Activated CD4-positive, alpha-beta T cell treated with anti-CD3 and anti-CD28 coated beads for 36 hours (primary cell): ENCODE measurements around the gene HIBCH. TPM values are rescaled to one million over a fixed set of nuclear protein-coding genes. Genes with fewer than 3 reads are reported as not detected.
"Not testable (repeated sequence)": the region's sequence is repeated elsewhere in the genome, so short reads cannot be mapped to it uniquely, and the experiment has no call there.

Experiments used
- ATAC-seq: fragments of 200-7000 bp; cut with Tn5 transposase; one replicate; pipeline ENCODE4 v1.10.0; 2021; ENCODE audit warnings: mild to moderate bottlenecking, moderate library complexity
- CTCF ChIA-PET: fragments of 350-600 bp; sonication (Branson Sonifier 250); formaldehyde crosslinking; loops from one replicate; lab custom pipeline; 2021; ENCODE audit warnings: antibody characterized with exemption; lab: Charles Lee
- POLR2A ChIA-PET: fragments of 350-600 bp; sonication (Branson Sonifier 250); formaldehyde crosslinking; loops from one replicate; lab custom pipeline; 2021; ENCODE audit warnings: antibody characterized with exemption, inconsistent platforms; lab: Charles Lee
- DNase-seq: peaks from one replicate; pipeline ENCODE4 v3.0.0-alpha.2; 2020
- H3K27ac Mint-ChIP-seq: one replicate; pipeline ENCODE4 v1.8.0; 2021; ENCODE audit warnings: mixed read lengths
- H3K27me3 Mint-ChIP-seq: one replicate; pipeline ENCODE4 v1.8.0; 2021; ENCODE audit warnings: mixed read lengths
- H3K36me3 Mint-ChIP-seq: one replicate; pipeline ENCODE4 v1.8.0; 2021; ENCODE audit warnings: low read depth, mixed read lengths
- H3K4me1 Mint-ChIP-seq: one replicate; pipeline ENCODE4 v1.8.0; 2021; ENCODE audit warnings: mixed read lengths
- H3K4me3 Mint-ChIP-seq: one replicate; pipeline ENCODE4 v1.8.0; 2021; ENCODE audit warnings: mild to moderate bottlenecking, moderate library complexity, mixed read lengths
- H3K9me3 Mint-ChIP-seq: one replicate; pipeline ENCODE4 v1.8.0; 2021; ENCODE audit warnings: low read depth, mixed read lengths
- intact Hi-C, 2 experiments: fragments of 100-400 bp; cut with DNase I in 1 of 2; cut with micrococcal nuclease in 1 of 2; formaldehyde crosslinking; loops; one replicate each; pipeline versions ENCODE4 v1.14.2 to v1.15.1; 2022 to 2024; cut with DNase I, micrococcal nuclease
- total RNA-seq, 2 experiments: library from RNA; stranded (reverse); gene quantifications; one replicate each; pipeline ENCODE4 v1.2.3, GENCODE V29; 2021

HIBCH gene
- total RNA-seq, 2 experiments from 2014 or later: 23.1 to 23.7 TPM

- ChIA-PET CTCF (no interaction called here), POLR2A (no interaction called here)
- Mint-ChIP-seq H3K36me3 (peaks cover 4% of the 10 kb centered on the region), H3K27ac (no peak overlapping the region), H3K4me1 (no peaks in the 10 kb centered on the region), H3K4me3 (no peak overlapping the region), H3K9me3 (peaks cover 3% of the 10 kb centered on the region), H3K27me3 (no peaks in the 10 kb centered on the region)
- DNase-seq (no peak), ATAC-seq (no peak)
- intact Hi-C loops: no loop called here
Observed at GRCh38 chr2:190169221-190170072, 150.2 kb downstream of the HIBCH start.

GRCh38 chr2:190167702-190168101, 151.9 kb downstream of the HIBCH start:
- peaks cover 3% of the 10 kb centered on the region for H3K9me3 Mint-ChIP-seq
- H3K27ac Mint-ChIP-seq: no peak overlapping the region
- CTCF ChIA-PET: interaction anchor here (0.6 kb wide), 1 partner anchor 137 kb away, joined by 3 read pairs; no protein-coding TSS in a partner anchor
- intact Hi-C loops: no loop called here
- no peak overlapping the region for H3K4me3 Mint-ChIP-seq
- no peak for DNase-seq
- POLR2A ChIA-PET: no interaction called here
- H3K27me3 Mint-ChIP-seq: no peaks in the 10 kb centered on the region
- no peaks in the 10 kb centered on the region for H3K4me1 Mint-ChIP-seq
- ATAC-seq: no peak
- no peaks in the 10 kb centered on the region for H3K36me3 Mint-ChIP-seq

- DNase-seq (no peak), ATAC-seq (no peak)
- CTCF ChIA-PET: no interaction called here
- Mint-ChIP-seq H3K9me3 (peaks cover 3% of the 10 kb centered on the region), H3K27me3 (no peaks in the 10 kb centered on the region), H3K4me3 (no peak overlapping the region), H3K4me1 (no peaks in the 10 kb centered on the region), H3K27ac (no peak overlapping the region), H3K36me3 (no peaks in the 10 kb centered on the region)
- intact Hi-C loops: no loop called here
- POLR2A ChIA-PET: no interaction called here
Observed at GRCh38 chr2:190165491-190165890, 154.1 kb downstream of the HIBCH start.

GRCh38 chr2:190162851-190163250, 156.8 kb downstream of the HIBCH start:
- intact Hi-C loops: no loop called here
- no peaks in the 10 kb centered on the region for H3K36me3 Mint-ChIP-seq
- H3K4me1 Mint-ChIP-seq: no peaks in the 10 kb centered on the region
- no peak overlapping the region for H3K27ac Mint-ChIP-seq
- no peaks in the 10 kb centered on the region for H3K27me3 Mint-ChIP-seq
- ATAC-seq (no peak), DNase-seq (no peak)
- ChIA-PET POLR2A (no interaction called here), CTCF (interaction anchor here (1.4 kb wide), 1 partner anchor 36 kb away, joined by 3 read pairs; no protein-coding TSS in a partner anchor)
- H3K4me3 Mint-ChIP-seq: no peak overlapping the region
- H3K9me3 Mint-ChIP-seq: no peaks in the 10 kb centered on the region

GRCh38 chr2:190159453-190159852, 160.2 kb downstream of the HIBCH start:
- no peak for ATAC-seq
- no peak overlapping the region for H3K27ac Mint-ChIP-seq
- H3K9me3 Mint-ChIP-seq: no peaks in the 10 kb centered on the region
- H3K4me1 Mint-ChIP-seq: no peaks in the 10 kb centered on the region
- no peak overlapping the region for H3K4me3 Mint-ChIP-seq
- ChIA-PET POLR2A (no interaction called here), CTCF (interaction anchor here (0.9 to 2.1 kb wide), 3 partner anchors 13 to 35 kb away, joined by 3 to 4 read pairs (median 3); no protein-coding TSS in a partner anchor)
- intact Hi-C loops: no loop called here
- no peaks in the 10 kb centered on the region for H3K36me3 Mint-ChIP-seq
- H3K27me3 Mint-ChIP-seq: no peaks in the 10 kb centered on the region
- DNase-seq: no peak

- Mint-ChIP-seq H3K27ac (no peak overlapping the region), H3K4me1 (no peaks in the 10 kb centered on the region), H3K27me3 (no peaks in the 10 kb centered on the region), H3K36me3 (no peaks in the 10 kb centered on the region), H3K9me3 (no peaks in the 10 kb centered on the region), H3K4me3 (no peak overlapping the region)
- intact Hi-C loops: no loop called here
- DNase-seq (no peak), ATAC-seq (no peak)
- CTCF ChIA-PET: interaction anchor here (0.9 to 2.1 kb wide), 3 partner anchors 13 to 35 kb away, joined by 3 to 4 read pairs (median 3); no protein-coding TSS in a partner anchor
- POLR2A ChIA-PET: no interaction called here
Observed at GRCh38 chr2:190158798-190159434, 160.7 kb downstream of the HIBCH start.

- POLR2A ChIA-PET, H3K27me3 Mint-ChIP-seq, H3K27ac Mint-ChIP-seq, ATAC-seq, H3K9me3 Mint-ChIP-seq, H3K4me3 Mint-ChIP-seq, H3K4me1 Mint-ChIP-seq, CTCF ChIA-PET, intact Hi-C loops, DNase-seq, H3K36me3 Mint-ChIP-seq: not testable (repeated sequence)
Observed at GRCh38 chr2:190157613-190158528, 161.8 kb downstream of the HIBCH start.

- Mint-ChIP-seq H3K27me3 (no peaks in the 10 kb centered on the region), H3K9me3 (no peaks in the 10 kb centered on the region), H3K4me3 (no peak overlapping the region), H3K4me1 (no peaks in the 10 kb centered on the region), H3K36me3 (no peaks in the 10 kb centered on the region), H3K27ac (no peak overlapping the region)
- DNase-seq: no peak
- ChIA-PET CTCF (no interaction called here), POLR2A (no interaction called here)
- intact Hi-C loops: no loop called here
- ATAC-seq: no peak
Observed at GRCh38 chr2:190156530-190157212, 163.0 kb downstream of the HIBCH start.

Other genes starting within 250 kb of the HIBCH start
- gene INPP1, start 23.8 kb upstream of the HIBCH start, total RNA-seq: 1 to 10 TPM; 6.7 to 7.8 TPM
- 10 to 100 TPM; 30.1 to 35.4 TPM for gene MFSD6, start 88.5 kb upstream of the HIBCH start, total RNA-seq
- 10 to 100 TPM; 24.6 to 25.1 TPM for gene NEMP2, start 214.9 kb upstream of the HIBCH start, total RNA-seq